Ishikawa (cell line): ENCODE results near the gene XXYLT1.

Experiments
- CEBPB ChIP-seq: IDR thresholded peaks from 2 replicates; pipeline ENCODE4 v1.6.1; 2012
- CREB1 ChIP-seq: IDR thresholded peaks from 2 replicates; pipeline ENCODE4 v1.6.1; 2012; ENCODE audit warnings: low read depth
- EP300 ChIP-seq: IDR thresholded peaks from 2 replicates; pipeline ENCODE4 v1.6.1; 2012; ENCODE audit warnings: borderline replicate concordance
- RAD21 ChIP-seq: IDR thresholded peaks from 2 replicates; pipeline ENCODE4 v1.6.1; 2012; ENCODE audit warnings: low read depth
- TAF1 ChIP-seq: IDR thresholded peaks from 2 replicates; pipeline ENCODE4 v1.6.1; 2012; ENCODE audit warnings: low read depth, mild to moderate bottlenecking
- TCF12 ChIP-seq: IDR thresholded peaks from 2 replicates; pipeline ENCODE4 v1.6.1; 2012; ENCODE audit warnings: low read depth
- YY1 ChIP-seq: IDR thresholded peaks from 2 replicates; pipeline ENCODE4 v1.6.1; 2012; ENCODE audit warnings: low read depth
- ZBTB7A ChIP-seq: IDR thresholded peaks from 2 replicates; pipeline ENCODE4 v1.6.1; 2012; ENCODE audit warnings: low read depth
- TF ChIP-seq, protein P1 (sequence below): IDR thresholded peaks from 2 replicates; pipeline ENCODE4 v1.6.1; 2012
- TF ChIP-seq, protein P2 (sequence below): IDR thresholded peaks from 2 replicates; pipeline ENCODE4 v1.6.1; 2012; ENCODE audit warnings: low read depth, mild to moderate bottlenecking
- TF ChIP-seq, protein P3 (sequence below): IDR thresholded peaks from 2 replicates; pipeline ENCODE4 v1.6.1; 2012

DNA sequence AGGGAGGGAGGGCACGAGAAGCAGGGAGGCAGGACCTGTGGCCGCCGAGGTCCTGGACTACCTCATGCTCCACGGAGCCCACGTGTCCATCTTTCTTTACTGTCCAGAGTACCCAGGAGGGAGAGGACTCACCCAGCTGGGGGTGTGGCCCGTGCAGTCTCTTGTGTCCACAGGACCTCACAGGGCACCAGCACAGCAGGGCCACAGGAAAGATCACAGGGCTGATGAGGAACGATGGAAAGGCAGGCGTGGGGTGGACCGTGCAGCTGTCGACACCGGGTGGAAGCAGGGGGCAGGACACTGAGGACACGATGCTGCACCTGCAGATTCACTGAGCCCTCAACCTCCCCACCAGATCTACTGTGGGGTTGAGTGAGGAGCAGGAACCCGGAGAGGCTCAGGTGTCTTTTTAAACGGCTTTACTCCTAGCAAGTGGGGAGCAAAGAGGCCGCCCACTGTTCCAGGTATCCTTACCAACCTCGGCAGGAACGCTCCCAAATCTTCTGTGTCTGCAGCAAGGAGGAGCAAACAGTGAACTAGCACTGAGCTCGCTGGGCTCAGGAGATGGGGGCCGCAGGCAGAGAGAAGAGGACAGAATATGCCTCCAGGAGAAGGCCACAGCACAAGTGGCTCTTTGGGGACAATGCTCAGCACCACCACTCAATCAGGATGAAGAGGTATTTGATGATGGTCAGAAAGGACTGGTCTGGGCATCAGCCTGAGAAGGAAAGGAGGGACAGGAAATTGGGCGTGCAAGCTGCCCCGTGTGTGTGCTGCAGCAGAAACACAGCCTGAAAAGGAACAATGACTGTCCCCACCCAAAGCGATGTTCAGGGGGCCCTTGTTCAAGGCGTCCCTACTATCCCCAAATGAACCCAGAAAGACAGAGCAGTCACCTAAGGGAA, 198.8 kb downstream of the XXYLT1 start:
- TF ChIP-seq RAD21: no peak
- TF ChIP-seq, protein P1, sequence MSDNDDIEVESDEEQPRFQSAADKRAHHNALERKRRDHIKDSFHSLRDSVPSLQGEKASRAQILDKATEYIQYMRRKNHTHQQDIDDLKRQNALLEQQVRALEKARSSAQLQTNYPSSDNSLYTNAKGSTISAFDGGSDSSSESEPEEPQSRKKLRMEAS: no peak
- TF ChIP-seq, protein P2, sequence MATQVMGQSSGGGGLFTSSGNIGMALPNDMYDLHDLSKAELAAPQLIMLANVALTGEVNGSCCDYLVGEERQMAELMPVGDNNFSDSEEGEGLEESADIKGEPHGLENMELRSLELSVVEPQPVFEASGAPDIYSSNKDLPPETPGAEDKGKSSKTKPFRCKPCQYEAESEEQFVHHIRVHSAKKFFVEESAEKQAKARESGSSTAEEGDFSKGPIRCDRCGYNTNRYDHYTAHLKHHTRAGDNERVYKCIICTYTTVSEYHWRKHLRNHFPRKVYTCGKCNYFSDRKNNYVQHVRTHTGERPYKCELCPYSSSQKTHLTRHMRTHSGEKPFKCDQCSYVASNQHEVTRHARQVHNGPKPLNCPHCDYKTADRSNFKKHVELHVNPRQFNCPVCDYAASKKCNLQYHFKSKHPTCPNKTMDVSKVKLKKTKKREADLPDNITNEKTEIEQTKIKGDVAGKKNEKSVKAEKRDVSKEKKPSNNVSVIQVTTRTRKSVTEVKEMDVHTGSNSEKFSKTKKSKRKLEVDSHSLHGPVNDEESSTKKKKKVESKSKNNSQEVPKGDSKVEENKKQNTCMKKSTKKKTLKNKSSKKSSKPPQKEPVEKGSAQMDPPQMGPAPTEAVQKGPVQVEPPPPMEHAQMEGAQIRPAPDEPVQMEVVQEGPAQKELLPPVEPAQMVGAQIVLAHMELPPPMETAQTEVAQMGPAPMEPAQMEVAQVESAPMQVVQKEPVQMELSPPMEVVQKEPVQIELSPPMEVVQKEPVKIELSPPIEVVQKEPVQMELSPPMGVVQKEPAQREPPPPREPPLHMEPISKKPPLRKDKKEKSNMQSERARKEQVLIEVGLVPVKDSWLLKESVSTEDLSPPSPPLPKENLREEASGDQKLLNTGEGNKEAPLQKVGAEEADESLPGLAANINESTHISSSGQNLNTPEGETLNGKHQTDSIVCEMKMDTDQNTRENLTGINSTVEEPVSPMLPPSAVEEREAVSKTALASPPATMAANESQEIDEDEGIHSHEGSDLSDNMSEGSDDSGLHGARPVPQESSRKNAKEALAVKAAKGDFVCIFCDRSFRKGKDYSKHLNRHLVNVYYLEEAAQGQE: no peak
- TF ChIP-seq EP300: no peak
- no peak for TF ChIP-seq CEBPB
- TF ChIP-seq ZBTB7A: no peak
- TF ChIP-seq, protein P3, sequence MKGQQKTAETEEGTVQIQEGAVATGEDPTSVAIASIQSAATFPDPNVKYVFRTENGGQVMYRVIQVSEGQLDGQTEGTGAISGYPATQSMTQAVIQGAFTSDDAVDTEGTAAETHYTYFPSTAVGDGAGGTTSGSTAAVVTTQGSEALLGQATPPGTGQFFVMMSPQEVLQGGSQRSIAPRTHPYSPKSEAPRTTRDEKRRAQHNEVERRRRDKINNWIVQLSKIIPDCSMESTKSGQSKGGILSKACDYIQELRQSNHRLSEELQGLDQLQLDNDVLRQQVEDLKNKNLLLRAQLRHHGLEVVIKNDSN: no peak
- no peak for TF ChIP-seq CREB1
- no peak for TF ChIP-seq YY1
- TF ChIP-seq TCF12: no peak
- TF ChIP-seq TAF1: no peak
